GM19238 (cell line): Measurements from ENCODE around the gene JMJD1C.

Experiments used
- DNase-seq: peaks from one replicate; pipeline ENCODE4 v3.0.0; 2011; ENCODE audit warnings: low spot score; ENCODE audit not compliant: insufficient read length

The JMJD1C gene

DNA sequence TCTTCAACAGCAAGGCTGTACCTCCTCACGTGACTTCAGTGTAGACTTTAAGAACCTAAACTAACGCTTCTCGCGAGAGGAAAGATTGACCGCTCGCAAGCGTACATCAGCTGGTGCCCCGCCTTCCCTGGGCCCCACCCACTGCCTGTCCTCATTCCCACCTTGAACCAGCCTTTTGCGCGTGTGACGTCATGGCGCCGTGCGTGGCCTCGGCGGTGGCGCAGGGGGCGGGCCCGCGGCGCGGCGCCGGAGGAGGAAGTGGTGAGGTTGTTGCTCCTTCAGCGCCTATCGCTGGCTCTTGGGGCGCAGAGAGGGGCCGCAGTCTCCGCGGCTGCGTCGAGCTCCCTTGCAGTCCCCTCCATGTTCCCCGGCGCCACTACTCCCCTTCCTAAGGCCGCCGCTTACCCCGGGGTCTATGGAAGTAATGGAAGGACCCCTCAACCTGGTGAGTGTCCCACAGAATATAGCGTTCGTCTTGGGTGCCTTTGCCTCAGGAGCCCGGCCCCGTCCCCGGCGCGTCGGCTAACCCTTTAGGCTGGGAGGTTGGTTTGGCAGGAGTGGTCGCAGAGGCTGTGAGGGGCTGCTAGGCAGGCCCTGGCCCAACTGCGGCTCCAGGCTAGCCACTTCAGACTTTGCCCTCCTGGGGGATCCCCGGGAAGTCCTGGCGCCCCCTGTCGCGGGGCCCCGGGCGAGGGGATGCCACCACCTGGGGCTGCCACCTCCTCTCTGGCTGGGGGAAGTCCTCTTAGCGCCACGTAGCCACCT lies 332.5 kb downstream of the JMJD1C start, which contains the start of gene NRBF2:
TSS of gene NRBF2 (plus strand) at position 273 of the 765 bp plus-strand sequence. CDS start at position 416, 143 bp downstream.
- DNase-seq: peak; percentile 81

DNA sequence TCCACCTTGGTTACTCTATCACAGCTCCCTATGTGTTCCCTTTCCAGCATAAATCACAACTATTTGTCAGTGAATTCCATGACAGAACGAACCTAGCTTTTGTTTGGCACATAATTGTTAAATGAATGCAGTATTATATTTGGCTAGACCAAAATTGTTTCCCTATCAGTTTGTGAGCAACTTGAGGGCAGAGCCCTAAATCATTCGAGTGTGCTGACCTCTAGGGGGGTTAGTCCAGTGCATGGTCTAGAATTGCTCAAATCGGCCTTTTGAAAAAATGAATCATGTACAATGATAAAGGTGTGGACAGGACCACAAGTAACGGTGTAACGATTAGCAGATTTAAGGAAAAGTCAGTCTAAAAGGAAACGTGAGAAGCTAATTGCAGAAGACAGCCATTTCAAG lies 333.1 kb downstream of the JMJD1C start:
- no peak for DNase-seq

GRCh38 chr10:63129888-63130287 lies 335.9 kb downstream of the JMJD1C start:
- DNase-seq: no peak

GRCh38 chr10:63128443-63128842 lies 337.3 kb downstream of the JMJD1C start:
- DNase-seq: no peak

DNA sequence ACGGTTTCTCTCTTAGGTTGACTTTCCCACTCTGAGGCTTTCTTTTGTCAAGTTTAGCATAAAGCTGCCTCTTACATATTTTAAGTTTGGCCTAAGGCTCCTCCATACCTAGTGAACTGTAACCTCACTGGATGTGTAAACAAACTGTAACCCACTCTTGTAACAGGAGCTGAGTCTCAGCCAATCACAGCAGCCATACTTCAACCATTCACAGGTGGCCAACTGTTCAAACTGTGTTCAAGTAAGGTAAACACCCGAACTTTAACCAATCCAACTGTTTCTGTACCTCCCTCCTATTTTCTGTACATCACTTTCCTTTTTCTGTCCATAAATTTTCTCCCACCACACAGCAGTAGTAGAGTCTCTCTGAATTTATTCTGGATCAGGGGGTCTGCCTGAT lies 340.3 kb downstream of the JMJD1C start:
- DNase-seq: no peak

DNA sequence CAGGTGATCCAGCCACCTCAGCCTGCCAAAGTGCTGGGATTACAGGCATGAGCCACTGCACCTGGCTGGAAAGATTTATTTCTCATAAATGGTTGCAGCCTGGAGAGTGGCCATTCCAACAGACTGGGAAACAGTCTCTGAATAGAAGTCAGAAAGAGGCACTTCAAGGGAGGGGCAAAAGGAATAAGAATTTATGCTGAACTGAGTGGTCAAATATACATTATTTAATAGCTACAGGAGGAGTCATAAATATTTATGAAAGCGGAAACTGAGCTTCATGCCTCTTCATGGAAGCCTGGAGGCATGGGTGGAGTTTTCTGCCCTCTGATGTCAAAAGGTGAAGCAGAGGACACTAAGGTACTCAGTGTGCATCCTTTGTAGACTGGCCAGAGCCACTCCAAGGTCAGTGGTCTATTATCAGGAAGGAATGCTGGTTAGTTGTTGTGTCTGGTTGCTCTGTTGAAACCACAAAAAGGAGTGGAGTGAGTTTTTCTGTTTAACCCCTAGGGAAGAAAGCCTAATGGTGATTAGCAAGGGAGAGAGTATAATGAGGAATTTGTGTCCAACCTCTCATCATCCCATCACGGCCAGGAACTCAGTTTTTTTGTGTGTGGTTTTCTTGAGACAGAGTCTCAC lies 341.9 kb downstream of the JMJD1C start:
- no peak for DNase-seq

- no peak for DNase-seq
Observed at GRCh38 chr10:63120554-63120953, 345.2 kb downstream of the JMJD1C start.

GRCh38 chr10:63119041-63119440 lies 346.7 kb downstream of the JMJD1C start:
- no peak for DNase-seq
